Peyer's patch (tissue), 4 donors: ENCODE results near the gene P3H4.

Experiments
- POLR2A ChIP-seq, 2 donors: fragments of 450-650 bp; IDR thresholded peaks; one replicate each; pipeline ENCODE4 v1.5.1; 2017; ENCODE audit warnings: antibody characterized with exemption in 2 of 2, mild to moderate bottlenecking in 2 of 2, moderate library complexity in 2 of 2
- TF ChIP-seq, protein P1 (sequence below), 6 experiments: fragments of 450-650 bp in 4 of 6; fragments of 200-600 bp in 2 of 6; sonication (generic) in 1 of 6; IDR thresholded peaks; one replicate each; pipeline ENCODE4 v1.5.1; 2017 to 2019; ENCODE audit warnings: antibody characterized with exemption in 6 of 6, mild to moderate bottlenecking in 3 of 6, moderate library complexity in 1 of 6

DNA sequence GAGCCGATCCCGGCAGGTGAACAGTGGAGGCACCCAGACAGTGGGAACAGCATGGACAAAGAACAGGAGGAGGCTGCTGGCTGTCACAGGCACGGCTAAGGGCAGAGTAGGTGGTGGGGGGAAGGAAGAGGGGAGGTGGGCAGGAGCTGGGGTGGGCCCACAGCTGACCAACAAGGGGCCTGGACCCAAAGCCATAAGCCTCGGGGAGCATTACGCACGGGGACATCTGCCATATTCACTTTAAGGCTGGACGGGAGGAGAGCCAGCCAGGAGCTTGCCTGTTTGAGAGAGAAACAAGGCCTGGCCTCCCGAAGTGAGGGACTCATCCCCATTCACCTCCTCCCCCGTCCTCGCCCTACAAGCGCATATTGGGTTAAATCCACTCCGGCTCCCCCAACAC lies 57.7 kb downstream of the P3H4 start:
- TF ChIP-seq, protein P1, sequence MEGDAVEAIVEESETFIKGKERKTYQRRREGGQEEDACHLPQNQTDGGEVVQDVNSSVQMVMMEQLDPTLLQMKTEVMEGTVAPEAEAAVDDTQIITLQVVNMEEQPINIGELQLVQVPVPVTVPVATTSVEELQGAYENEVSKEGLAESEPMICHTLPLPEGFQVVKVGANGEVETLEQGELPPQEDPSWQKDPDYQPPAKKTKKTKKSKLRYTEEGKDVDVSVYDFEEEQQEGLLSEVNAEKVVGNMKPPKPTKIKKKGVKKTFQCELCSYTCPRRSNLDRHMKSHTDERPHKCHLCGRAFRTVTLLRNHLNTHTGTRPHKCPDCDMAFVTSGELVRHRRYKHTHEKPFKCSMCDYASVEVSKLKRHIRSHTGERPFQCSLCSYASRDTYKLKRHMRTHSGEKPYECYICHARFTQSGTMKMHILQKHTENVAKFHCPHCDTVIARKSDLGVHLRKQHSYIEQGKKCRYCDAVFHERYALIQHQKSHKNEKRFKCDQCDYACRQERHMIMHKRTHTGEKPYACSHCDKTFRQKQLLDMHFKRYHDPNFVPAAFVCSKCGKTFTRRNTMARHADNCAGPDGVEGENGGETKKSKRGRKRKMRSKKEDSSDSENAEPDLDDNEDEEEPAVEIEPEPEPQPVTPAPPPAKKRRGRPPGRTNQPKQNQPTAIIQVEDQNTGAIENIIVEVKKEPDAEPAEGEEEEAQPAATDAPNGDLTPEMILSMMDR (IDR thresholded peaks at IDR 0.05): no peak
- TF ChIP-seq POLR2A (IDR thresholded peaks at IDR 0.05): no peak
